Cerebellar cortex (tissue), 1 donor: Measurements from ENCODE around the gene NGDN.

Source experiments
- DNase-seq: peaks from one replicate; pipeline ENCODE4 v3.0.0-alpha.2; 2015; ENCODE audit warnings: low spot score

NGDN gene

GRCh38 chr14:23478109-23478759, 8.7 kb downstream of the NGDN start:
- DNase-seq, result peak; percentile 78

DNA sequence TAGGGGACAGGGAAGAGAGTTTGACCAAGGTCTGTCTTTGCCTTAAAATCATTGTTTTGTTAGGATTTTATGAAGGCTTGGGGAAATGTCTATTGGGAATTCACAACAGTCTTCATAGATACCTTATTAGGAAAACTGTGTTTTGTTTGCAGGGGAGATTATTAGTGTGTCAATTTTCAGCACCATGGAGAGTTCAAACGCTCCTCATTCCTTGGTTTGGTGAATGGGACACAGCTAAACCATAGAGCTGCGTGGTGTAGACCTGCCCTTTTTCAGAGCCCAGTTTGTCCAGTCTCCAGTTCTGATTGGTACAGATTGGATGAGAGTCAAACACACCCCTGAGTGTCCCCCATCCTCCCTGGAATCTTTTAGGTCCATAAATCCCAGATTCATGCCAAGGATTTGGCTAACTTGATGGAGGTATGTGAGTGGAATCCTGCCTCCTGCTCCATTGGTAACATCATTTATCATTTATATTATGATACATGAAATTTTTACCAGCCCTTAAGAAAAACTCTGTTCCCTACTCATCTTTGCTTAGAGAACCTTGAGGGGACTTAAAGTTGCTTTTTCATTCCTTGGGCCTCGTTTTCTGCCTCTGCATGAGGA, 12.0 kb downstream of the NGDN start:
- no peak for DNase-seq

GRCh38 chr14:23481979-23482822, 12.7 kb downstream of the NGDN start:
- peak; percentile 81 for DNase-seq

- DNase-seq, result no peak
These were observed 13.3 kb downstream of the NGDN start for GRCh38 chr14:23482823-23483148.

DNA sequence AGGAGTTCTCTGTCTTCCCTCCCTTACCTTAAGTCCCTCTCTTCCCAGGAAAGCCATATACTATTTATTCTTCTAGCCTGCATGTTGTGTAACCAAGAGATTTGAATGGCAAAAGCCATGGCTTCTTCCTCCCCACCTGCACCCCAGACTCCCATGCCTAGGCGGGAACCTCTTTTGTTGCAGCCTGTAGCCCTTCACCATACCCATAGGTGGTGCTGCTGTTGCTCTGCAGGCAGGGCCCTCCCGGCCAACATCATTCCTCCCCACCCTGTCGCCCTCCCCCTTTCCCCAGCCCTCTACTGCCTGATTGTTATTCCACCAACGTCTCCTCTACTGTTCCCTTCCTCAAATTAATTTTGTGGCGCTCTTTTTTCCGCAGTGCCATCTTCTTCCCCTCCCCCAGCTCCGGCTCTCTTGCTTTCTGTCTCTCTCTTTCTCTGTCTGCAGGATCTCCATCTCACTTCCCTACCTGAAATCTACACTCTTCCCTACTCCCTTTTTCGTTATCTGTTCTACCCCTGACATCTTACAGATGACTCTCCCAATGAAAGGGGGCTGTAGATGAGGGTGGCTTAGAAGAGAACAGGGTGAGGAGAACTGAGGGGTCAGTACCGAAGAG, 13.8 kb downstream of the NGDN start:
- peak; percentile 90 for DNase-seq

- peak; percentile 51 for DNase-seq
These were observed 15.8 kb downstream of the NGDN start for GRCh38 chr14:23485326-23485725.

DNA sequence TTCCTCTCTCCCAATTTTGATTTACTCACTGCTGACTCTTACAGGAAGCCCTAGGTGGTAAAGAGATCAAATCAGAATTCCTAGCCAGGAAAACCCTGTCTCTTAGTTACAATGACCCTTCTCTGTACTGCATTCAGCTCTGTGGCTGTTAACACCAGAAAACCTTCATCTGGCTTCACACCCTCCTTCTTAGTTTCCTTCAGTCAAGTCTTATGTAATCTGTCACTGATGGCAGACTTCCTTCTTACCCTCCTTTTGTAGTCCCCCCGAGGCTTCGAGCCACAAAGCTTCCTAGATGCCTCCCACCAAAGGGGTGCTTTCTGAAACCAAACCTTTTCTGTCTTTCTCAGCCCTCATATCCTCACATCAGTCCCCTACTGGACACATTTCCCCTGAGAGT, 16.5 kb downstream of the NGDN start:
- peak; percentile 56 for DNase-seq

DNA sequence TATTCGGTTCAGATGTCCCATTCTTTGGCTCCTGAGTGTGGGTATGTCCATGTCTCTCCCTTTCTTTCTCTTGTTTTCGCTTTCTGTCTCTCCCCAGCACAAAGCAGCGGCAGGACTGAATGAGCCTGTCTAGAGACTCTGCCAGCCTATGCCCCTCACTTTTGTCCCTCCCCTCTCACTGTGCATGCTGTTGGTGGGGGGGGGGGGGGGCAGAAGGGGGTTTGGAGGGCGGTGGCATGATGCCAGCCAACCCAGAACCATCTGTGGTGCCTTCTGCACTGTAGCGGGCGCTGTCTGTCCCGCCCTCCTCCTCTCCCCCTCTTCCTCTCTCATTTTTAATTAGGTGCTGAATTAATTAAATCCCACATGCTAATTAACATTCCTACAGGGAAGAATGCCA, 17.7 kb downstream of the NGDN start:
- peak; percentile 86 for DNase-seq

GRCh38 chr14:23492618-23493272, 23.2 kb downstream of the NGDN start:
- no peak for DNase-seq

GRCh38 chr14:23494223-23494622, 24.7 kb downstream of the NGDN start:
- peak; percentile 85 for DNase-seq

DNA sequence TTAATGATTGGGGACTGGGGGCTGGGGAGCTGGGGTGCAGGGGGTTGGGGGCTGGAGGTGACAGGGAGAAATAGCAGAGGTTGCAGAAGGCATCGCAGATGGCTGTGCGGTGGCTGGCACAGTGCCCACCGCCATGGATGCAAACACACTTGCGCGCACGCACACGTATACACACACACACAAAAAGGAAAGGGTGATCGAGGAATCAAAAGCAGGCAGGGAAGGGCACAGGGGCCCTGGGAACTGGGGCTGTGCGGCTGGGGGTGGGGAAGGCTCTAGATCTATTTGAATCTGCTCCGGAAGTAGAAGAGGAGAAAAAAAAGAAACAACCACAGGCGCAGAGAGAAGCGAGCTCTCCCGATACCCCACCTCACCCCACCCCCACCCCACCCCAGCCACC, 42.7 kb downstream of the NGDN start:
- DNase-seq, result peak; percentile 44

- DNase-seq, result peak; percentile 90
These were observed 43.7 kb downstream of the NGDN start for GRCh38 chr14:23513005-23513817.

- DNase-seq, result peak; percentile 85
These were observed 44.5 kb downstream of the NGDN start for GRCh38 chr14:23513818-23514643.

DNA sequence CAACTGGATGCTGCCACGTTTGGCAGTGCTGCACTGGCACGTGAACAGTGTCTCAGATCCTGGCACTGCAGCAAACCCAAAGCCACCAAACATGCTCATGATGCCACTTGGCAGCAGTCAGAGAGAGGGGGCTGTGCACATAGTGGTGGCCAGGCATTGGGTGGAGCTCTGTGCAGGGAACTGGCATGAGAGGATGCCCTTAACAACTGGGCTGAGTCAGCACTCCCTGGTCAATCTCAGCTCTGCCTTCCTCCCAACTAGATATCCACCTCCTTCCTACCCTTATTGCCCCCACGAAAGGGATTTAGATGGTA, 45.1 kb downstream of the NGDN start:
- peak; percentile 96 for DNase-seq

GRCh38 chr14:23517650-23518326, 48.3 kb downstream of the NGDN start:
- DNase-seq, result peak; percentile 63

GRCh38 chr14:23518709-23519108, 49.2 kb downstream of the NGDN start:
- peak; percentile 82 for DNase-seq

GRCh38 chr14:23520899-23521533, 51.5 kb downstream of the NGDN start:
- no peak for DNase-seq

DNA sequence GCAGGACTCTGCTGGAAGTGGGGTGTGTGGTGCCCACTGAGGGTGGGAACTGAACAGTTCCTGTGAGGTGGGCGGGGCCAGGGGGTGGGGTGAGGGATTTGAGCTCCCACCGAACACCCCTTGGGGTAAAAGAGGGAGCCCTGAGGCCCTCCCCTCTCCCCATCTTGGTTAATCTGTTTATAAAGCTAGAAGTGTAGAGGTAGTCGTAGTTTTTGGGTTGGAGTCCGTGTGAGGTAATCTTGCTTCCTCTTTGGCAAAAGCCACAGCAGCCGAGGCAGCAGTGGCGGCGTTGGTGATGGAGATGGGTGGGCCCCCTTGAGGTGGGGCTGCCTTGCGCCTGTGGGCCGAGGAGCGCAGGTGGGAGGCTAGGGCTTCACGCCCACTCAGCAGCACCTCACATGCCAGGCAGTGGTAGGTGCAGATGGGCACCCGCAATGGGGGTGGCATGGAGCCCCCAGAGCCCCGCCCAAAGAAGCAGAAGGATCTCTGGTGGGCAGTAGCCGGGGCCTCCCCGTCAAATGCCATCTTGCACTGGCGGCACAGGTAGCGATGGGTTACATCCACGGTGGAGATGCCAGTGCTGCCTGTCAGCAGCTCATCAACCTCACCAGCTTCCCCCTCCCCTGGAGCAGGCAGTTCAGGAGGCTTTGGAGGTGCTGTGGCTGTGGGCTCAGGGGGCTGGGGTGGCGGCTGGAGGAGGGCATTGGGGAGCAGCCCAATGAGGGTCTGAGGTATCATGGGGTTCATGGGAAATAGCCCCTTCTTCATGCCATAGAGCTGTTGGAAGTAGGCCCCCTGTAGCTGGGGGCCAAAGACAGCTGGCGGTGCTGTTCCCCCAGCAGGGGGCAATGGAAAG, 52.5 kb downstream of the NGDN start:
- DNase-seq, result no peak
